Measurements from ENCODE around the gene PLXNC1. TPM values are rescaled to one million over a fixed set of nuclear protein-coding genes. Genes with fewer than 3 reads are reported as not detected.

Gene PLXNC1
- total and polyA plus RNA-seq, 2 of the 8 experiments (the other 6 are each of a cell fraction or from before 2014, with no cell fraction given) = 0.83 to 2.0 TPM

DNA sequence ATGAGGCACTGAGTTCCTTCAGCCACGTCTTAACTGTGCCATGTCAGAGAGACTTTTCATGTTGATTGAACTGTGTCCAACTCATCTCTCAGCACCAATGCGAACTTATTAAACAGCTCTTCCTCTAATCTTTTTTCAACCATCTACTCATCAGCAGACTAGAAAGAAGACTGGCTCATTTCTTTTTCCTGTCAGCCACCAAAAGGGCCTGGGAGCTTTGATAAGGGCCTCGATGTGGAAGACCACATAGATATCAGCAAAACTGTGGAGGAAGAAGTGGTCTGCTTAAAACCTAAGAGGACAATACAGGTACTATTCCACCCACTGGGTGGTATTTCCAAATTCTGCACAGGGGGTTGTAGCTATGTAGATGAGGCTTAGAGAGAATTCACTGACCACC lies 3.6 kb upstream of the PLXNC1 start (continued):
- TF ChIP-seq BACH1 (IDR thresholded peaks at IDR 0.05; ENCODE audit: low read length) = no peak
- no peak for TF ChIP-seq YY1 (IDR thresholded peaks at IDR 0.05; ENCODE audit: low read depth, low read length)
- TF ChIP-seq SIX5 (IDR thresholded peaks at IDR 0.05; ENCODE audit: low read depth, low read length) = no peak
- TF ChIP-seq BCL11A (IDR thresholded peaks at IDR 0.05; ENCODE audit: low read depth in 2 of 2, low read length in 2 of 2) = no peak
- TF ChIP-seq BRCA1 (IDR thresholded peaks at IDR 0.05; ENCODE audit: low read depth, low read length) = no peak
